Stimulated activated CD4-positive, alpha-beta T cell treated with anti-CD3 and anti-CD28 coated beads, Interleukin-1b, Interleukin-23, amount 100 ng/mL, for 4 hours (primary cell): ENCODE data around the gene TESPA1.
"Not testable (repeated sequence)": the region's sequence is repeated elsewhere in the genome, so short reads cannot be mapped to it uniquely, and the experiment has no call there.

Experiments used
- DNase-seq, 2 donors: peaks; one replicate each; pipeline ENCODE4 v3.0.0-alpha.2; 2020; ENCODE audit warnings: low read depth in 2 of 2

TESPA1 gene

DNA sequence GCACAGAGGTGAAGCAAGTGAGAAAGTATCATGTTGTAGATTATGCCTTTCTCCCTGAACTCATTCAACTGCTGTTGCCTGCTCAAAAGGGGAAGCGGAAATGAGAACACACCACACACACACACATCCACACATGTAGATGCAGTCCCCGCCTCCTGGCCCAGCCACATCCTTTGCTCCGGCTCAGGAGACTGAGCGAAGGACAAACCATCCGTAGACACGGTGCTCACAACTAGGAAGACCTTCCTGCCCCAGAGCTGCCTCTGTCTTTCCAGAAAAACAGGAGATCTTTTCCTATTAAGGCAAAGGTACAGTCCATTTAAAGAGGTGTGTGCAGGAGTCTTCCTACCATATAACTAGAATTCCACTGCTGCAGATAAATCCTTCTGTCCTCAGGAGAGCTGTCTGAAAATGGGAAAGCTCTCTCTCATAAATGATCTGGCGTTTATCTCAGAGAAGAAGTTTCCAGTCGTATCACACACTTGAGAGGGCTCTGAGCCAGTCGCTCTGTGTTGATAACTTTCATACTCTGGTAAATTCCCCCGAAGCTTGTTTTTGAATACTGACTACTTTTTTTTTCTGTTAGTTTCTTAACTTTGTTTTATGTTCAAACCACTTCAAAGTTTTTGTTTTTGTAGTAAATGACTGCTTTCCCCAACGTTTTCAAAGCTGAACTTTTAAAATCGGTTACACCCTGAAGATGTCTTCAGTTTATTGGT lies at the start of gene TESPA1:
TESPA1 (minus strand) TSS at position 105 of the 719 bp plus-strand sequence. CDS start 10,200 bp downstream, outside the sequence.
- DNase-seq: peak; percentile 57 to 67

GRCh38 chr12:55034218-55034617 lies 49.7 kb upstream of the TESPA1 start:
- DNase-seq: no peak

GRCh38 chr12:55025508-55025907 lies 40.9 kb upstream of the TESPA1 start:
- no peak for DNase-seq

DNA sequence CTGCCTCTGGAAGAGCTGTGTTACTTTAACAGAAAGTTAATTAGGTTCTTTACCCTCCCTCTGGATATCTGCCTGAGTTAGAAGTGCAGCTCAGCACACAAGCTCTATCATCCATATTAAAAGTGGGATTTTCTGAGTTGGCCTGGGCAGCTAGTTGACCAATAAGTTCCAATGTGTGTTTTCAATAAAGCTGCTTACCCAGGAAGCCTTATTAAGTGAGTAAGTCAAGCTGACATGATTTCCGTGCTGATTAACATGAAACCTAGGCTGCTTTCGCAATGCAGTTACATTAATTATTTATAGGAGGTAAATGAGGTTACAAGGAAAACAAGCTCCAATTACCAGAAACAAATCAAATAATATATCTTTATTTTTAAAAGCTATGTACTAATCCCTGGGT lies 40.0 kb upstream of the TESPA1 start:
- no peak for DNase-seq

GRCh38 chr12:55019784-55020183 lies 35.2 kb upstream of the TESPA1 start, which contains the start of gene NEUROD4:
TSS of gene NEUROD4 (plus strand) at chr12:55019974. CDS start at chr12:55026440, 6,466 bp downstream.
- DNase-seq: no peak

DNA sequence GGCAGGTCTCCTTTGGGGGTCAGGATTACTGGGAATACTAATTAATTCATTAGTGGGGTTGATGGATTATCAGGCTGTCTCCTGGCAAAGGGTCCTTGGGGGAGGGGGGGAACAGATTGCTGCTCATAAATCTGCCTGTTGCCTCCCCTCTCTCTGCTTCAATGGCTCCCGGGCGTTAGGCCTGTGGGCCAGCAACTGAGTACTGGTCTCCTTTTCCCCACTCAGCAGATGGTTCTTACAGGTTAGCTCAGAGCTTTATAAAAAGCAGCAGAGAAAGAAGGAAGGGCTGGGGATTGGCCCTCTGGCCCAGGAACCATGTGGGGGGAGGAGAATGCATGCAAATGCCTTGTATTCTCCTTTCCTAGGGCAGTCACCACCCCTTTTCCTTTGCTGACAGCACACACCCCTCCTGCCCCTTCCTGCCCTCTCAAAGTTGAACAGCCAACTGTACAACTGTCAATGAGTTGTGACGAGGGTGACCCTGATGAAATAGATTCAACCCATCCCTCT lies 32.9 kb upstream of the TESPA1 start:
- DNase-seq: no peak

GRCh38 chr12:55008944-55009585 lies 24.5 kb upstream of the TESPA1 start:
- no peak for DNase-seq

GRCh38 chr12:55002355-55002754 lies 17.8 kb upstream of the TESPA1 start:
- DNase-seq: no peak

DNA sequence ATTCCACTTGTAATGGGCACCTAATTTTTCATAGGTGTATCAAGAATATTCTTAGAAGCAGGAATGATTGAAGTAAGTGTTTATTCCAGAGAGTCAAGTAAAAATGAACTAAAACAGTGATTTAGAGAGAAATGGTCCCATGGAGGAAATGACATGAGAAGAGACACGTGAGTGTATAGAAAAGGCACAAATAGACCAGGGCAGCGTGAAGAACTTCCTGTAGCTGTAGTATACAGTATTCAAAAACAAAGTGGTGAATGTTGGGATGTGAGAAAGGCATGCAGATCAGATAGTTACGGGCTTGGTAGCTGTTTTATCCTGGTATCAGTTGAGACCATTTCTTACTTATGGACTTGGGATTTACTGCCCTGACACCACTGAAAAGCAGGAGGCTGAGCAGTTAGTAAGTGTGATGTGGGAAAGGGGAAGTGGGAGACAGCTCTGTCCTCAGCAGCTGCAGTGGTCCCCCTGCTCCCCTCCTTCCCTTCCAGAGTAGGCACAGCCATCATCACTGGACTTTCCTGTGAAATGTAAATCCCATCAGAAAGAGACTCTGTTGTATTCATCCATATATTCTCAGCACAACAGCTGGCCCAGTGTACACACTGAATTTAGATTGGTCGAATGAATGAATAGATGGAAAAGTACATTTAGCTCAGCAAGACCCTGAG lies 16.8 kb upstream of the TESPA1 start:
- no peak for DNase-seq

DNA sequence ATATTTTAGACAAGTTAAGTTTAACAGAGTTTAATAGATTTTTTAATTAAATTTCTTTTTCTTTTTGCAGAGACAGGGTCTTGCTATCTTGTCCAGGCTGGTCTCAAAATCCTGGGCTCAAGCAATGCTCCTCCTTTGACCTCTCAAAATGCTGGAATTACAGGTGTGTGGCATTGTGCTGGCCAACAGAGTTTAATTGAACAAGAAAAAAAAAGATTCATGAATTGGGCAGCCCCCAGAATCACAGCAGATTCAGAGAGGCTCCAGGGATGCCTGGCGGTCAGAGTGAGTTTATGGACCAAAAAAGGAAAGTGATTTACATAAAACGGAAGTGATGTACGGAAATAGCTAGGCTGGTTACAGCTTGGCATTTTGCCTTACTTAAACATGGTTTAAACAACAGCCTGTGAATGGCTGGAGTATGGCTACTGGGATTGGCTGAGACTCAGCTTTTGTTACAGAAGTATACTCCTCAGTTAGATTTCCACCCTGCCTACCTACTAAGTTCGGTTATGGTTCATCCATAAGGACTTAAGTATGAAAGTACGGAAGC lies 14.5 kb upstream of the TESPA1 start:
- DNase-seq: no peak

- DNase-seq: no peak
Observed at GRCh38 chr12:54997929-54998522, 13.5 kb upstream of the TESPA1 start.

GRCh38 chr12:54996205-54996604 lies 11.6 kb upstream of the TESPA1 start:
- no peak for DNase-seq

GRCh38 chr12:54993181-54993835 lies 8.7 kb upstream of the TESPA1 start:
- DNase-seq: peak in 1 of 2 donors; percentile 55

DNA sequence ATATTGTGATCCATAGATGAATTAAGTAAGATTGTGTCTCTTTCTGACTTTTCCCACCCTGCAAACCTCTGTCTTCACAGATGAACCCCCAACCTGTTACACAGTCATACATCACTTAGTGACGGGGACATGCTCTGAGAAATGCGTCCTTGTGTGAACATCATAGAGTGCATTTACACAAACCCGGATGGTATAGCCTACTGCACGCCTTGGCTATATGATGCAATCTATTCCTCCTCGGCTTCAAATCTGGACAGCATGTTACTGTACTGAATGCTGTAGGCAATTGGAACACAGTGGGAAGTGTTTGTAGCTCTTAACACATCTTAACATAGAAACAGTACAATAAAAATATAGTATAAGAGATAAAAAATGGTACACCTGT lies 7.4 kb upstream of the TESPA1 start:
- DNase-seq: no peak

GRCh38 chr12:54991161-54991990 lies 6.8 kb upstream of the TESPA1 start:
- DNase-seq: peak in 1 of 2 donors; percentile 38

DNA sequence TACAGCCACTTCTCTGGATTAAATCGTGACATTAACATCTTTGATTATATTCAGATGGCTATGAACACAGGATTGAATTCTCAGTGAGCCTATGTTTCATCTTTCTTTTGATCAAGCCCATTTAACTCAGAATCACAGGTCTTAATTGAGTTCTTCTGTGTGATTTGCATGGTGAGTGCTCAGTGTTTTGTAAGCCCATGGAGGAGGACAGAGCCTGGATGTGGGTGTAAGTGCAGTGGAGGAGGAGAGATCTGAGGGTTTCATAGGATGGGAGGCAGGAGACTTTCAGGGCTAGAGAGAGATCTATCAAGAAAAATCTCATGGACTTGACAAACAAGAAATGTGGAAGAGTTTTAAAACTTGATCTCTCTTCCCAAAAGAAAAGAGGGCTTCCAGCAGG lies 5.3 kb upstream of the TESPA1 start:
- DNase-seq: no peak

GRCh38 chr12:54988402-54989054 lies 4.0 kb upstream of the TESPA1 start:
- no peak for DNase-seq

GRCh38 chr12:54987611-54988231 lies 3.2 kb upstream of the TESPA1 start:
- DNase-seq: no peak

GRCh38 chr12:54986773-54987172 lies 2.2 kb upstream of the TESPA1 start:
- DNase-seq: not testable (repeated sequence)
